HG02763 (cell line): ENCODE data around the gene CAMTA1.

Experiments used
- ATAC-seq: cut with Tn5 transposase; IDR thresholded peaks from one replicate; pipeline ENCODE4 v1.9.1; 2021; ENCODE audit warnings: mild to moderate bottlenecking, moderate library complexity; ENCODE audit not compliant: unreplicated experiment

The CAMTA1 gene

DNA sequence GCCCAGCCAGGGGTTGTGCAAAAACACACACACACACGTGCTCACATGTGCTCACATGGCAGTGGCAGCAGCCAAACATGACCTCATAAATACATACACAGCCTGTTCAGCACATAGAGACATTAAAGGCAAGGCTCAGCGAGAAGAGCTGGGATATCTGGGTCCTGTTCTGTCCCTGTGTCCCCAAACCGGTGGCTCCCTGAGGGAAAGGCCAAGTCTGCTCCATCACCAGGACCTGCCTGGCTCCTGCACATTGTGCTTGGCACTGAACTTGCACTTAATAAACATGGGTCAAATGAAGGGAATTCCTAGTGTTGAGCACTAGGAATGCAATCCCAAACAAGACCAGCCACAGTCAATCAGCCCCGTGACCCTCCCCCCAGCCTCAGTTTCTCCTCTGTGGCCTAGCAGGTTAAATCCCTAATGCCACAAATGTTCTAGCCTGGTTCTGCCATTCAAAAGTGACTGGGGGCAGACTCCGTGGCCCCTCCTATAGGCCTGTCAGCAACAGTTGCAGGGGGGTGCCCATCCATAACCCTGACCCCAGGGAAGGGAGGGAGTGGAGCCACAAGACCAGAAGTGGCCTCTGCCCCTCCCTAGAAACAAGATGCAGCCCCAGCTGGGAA is 825.0 kb downstream of the CAMTA1 start:
- no peak for ATAC-seq

DNA sequence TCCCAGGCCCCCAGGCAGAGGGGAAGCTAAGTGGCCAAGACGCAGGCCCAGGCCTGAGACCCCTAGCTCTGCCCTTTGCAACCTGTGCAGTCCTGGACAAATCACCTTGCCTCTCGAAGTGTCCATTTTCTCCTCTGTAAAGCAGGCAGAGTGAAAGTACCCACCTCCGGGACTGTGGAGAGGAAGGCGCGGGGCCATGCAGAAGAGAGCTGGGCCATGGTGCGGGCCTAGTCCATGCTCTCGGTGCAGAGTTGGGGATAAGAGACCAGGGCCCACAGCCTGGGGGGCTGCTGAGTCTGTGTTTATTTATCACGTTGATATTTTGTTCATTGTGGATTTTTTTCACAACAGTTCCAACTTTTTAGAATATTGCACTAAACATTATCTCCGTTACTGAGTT is 825.7 kb downstream of the CAMTA1 start:
- ATAC-seq = no peak

DNA sequence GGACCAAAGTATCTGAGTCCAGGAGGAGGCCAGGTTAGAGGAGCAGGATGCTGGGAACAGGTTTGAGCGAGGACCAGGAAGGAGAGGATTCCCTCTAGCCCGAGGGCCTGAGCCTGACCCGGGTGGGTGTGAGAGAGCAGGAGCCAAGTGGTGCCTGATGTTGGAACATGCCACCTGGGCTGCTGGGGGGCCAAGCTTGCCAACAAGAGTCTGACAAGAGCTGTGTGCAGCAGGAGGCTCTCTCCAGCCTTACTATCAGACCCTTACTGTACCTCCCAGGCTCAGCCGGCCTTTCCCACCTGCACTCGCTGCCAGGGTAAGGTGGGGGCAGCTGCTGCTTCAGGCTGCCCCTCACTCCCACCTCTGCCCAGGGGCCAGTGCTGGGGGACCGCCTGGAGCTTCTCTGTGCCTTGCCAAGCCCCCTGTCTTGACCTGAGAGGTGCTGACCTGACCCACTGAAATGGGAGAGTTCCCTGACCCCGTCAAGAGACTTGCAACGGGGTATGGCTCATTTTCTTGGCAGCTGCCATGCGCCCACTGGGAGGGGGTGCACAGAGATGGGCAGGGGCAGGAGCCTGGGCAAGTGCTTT is 826.3 kb downstream of the CAMTA1 start:
- no peak for ATAC-seq

- ATAC-seq = no peak
Observed at GRCh38 chr1:7613106-7613850, 828.0 kb downstream of the CAMTA1 start.

GRCh38 chr1:7613851-7614205 is 828.6 kb downstream of the CAMTA1 start:
- ATAC-seq = no peak

DNA sequence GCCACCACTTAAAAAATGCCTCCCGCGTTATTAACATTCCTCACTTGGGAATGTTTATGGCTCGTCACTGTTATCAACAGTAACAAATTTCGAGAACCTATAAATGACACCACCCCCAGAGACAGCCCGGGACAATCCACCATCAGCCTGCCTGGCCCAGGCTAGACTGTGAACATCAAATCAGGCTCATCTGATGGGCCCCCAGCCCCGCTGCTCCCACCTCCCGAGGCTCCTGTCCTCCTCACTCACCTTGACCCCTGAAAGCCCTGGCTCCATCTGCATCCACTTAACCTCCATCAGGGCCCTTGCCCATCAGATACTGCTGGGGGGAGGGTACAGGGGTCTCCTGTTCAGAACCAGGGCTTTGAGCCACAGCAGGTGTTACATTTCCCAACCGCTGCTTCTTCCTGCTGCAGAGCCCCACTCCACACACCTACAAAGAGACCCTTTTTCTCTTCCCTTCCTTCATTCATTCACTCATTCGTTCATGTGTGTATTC is 829.4 kb downstream of the CAMTA1 start:
- ATAC-seq = no peak

- ATAC-seq = no peak
Observed at GRCh38 chr1:7615138-7615537, 829.9 kb downstream of the CAMTA1 start.

DNA sequence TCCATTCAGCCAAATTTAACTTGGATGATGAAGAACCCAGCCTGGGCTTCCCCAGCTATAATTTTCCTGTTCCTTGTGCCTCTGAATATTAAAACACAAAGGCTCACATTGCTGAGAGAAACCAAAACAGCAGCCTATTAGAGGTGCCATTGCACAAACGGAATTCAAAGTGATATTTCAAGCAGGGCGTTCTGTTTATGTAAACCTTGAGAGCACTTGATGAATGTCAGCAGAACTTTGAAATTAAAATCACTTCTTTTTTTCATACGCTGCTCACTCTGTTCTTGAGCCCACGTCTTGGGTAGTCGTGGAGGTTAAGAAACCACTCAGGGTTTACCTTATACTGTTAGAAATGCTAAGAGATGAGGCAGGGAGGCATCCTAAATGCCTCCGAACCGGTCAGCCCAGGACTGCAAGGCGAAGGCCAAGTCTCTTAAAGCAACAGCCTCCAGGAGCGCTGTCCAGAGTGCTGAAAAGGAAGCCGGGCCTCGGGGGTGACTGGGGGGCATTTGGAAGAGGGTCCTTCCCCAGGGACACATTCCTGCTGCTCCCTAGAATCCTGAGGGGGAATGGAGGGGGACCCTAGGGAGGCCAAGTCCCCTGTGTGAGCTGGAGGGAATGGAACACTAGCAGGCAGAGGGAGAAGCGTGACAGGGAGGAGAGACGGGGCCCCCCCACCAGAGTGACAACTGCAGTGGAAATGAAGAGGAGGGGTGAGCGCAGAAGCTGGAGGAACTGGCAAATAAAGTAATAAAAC is 831.0 kb downstream of the CAMTA1 start:
- ATAC-seq = no peak

DNA sequence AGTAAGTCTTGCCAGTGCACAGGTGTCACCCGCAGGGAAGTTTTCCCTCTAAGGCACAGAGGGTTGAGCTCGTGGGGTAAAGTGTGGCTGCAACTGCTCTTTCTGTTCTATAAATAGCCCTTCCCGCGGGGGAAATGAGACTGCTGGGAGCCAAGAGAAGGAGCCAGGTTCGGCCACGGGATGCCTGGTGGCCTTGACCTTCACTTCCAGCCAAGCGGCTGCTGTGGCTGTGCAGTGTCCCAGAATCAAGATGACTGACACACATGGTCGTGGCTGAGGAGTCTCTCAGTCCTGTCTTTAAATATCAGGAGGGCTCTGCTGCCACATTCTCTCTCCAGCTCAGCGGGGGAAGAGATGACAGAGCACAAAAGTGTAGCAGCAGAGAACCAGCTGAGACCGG is 831.7 kb downstream of the CAMTA1 start:
- no peak for ATAC-seq

DNA sequence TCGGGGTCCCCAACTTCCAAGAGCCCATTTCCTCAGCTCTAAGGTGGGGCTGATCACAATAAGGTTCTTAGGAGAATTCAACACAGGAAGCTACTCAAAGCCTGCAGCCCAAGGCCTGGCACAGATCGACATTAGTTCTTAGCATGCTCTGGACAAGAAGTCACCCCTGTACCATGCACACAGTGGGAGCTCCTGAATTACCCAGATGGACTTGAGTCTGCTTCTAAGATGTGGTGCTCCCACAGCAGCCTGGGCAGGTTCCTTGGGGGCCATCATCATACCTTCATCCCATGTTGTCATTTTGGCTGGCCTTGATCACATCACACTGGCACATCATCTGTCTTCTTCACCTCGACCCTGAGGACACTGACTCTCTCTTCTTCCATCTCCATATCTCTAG is 832.6 kb downstream of the CAMTA1 start:
- no peak for ATAC-seq

GRCh38 chr1:7620196-7620595 is 834.9 kb downstream of the CAMTA1 start:
- ATAC-seq = no peak

DNA sequence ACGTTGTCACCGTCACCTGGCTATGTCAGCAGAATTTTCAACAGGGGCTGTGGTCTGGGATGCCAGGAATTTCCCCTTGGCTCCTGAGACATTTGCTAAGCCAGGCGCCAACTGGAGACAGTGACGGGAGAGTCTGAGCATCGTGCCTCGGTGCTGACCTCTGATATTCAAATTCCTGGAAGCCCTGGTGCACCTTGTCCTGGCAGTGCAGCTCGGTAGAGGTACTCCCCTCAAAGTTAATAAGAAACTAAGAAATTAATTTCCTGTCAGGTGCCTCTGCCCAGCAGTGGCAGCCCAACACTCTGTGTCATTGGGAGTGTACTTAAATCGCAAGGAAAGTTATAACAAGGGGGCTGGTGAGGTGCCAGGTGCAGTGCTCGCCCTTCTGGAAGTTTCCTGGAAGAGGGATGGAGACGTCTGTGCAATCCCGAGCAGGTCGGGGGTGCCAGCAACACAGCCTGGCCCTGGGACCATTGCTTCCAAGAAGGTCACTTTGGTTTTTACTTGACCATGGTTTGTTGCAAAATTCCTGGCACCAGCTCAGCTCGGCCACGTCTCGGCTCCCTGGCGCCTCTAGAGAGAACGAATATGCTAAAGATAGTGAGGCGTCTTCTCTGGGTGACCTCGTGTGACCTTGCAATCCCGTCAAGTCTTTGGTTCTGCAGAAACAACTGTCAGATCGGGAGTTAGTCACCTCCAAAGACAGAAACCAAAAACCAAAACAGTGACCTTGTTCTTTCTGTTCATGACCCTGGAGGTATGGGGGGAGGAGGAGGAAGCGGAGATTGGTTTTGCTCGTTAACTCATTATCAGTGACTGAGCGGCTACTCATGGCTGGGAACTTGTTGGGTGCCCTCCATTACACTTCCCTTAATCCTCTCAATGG is 836.3 kb downstream of the CAMTA1 start:
- ATAC-seq = no peak

DNA sequence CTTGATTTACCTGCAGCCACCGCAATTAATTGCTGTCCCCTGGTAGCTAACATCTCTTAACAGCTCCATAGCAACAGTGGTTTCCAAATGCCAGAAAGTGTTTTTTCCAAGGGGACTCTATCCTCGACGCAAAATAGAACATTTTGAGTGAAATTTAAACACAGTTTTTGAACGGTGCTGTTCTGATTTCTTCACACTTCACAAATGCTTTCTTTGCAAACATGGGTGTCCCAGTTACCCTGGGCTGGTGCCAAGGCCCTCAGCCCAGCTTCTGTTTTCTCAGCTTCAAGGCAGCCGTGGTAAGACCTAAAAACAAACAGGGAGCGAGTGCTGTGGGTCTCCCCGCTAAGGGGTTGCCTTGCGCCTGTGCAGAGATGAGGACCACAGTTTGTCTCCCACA is 838.6 kb downstream of the CAMTA1 start:
- ATAC-seq = no peak

DNA sequence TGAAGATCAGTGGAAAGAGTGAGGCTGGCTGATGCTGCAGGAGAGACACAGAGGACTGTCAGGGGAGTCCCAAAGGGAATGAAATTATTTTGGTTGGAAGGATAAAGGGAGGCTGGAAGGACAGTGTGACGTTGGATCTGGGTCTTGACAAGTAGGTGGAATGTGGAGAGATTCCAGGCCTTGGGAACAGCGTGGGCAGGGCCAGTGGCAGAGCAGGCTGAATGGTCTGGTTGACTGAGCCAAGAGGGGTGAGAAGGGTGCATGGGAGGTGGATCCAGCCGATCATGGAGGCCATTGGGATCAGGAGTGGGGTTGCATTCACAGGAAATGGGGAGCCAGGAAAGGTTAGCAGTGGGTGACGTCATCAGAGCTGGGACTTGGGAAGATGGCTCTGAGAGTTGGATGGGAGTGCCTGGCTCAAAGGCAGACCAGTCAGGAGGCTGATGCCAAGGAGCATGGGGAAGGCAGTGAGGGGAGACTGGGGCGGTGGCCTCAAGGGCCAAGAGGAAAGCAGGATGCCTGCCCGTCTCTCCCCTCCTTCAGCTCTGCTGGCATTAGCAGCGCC is 839.6 kb downstream of the CAMTA1 start:
- ATAC-seq = no peak

DNA sequence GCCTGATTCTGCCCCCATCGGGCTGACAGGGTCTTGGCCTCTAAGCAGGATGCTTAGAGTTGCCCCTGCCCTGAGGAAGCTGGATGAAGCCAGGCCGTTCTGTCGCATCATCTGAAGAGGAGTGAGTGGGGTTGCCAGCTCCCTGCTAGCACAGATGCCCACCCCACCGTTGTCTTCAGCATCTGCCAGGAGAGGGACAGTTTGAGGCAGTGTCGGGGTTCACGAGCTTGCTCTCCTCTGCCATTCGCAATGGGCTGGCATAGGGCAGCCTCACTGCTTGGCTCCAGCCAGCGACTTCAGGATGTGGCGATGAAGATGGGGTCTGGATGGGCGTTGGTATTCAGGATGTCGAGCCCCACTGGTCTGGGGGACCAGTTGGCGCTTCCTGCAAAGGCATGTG is 840.1 kb downstream of the CAMTA1 start:
- ATAC-seq = no peak

DNA sequence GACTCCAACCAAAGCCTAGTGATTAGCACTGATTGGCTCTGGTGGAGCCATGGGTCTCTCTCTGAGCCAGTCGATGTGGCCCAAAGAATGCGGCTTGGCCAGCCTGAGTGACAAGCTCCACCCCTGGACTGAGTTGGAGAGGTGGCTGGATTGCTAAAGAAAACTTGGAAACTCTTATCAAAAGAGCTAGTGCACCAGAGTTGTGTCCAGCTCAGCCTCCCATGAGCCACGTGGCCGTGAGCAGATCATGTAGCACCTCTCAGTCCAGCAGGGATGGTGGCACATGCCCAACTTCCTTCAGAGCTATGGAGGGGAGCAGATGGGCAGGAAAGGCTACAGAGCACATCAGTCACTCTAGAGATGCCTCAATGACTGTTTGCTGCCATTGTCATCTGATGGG is 843.0 kb downstream of the CAMTA1 start:
- ATAC-seq = no peak

- ATAC-seq = no peak
Observed at GRCh38 chr1:7629011-7629410, 843.8 kb downstream of the CAMTA1 start.

- no peak for ATAC-seq
Observed at GRCh38 chr1:7629465-7630195, 844.4 kb downstream of the CAMTA1 start.

DNA sequence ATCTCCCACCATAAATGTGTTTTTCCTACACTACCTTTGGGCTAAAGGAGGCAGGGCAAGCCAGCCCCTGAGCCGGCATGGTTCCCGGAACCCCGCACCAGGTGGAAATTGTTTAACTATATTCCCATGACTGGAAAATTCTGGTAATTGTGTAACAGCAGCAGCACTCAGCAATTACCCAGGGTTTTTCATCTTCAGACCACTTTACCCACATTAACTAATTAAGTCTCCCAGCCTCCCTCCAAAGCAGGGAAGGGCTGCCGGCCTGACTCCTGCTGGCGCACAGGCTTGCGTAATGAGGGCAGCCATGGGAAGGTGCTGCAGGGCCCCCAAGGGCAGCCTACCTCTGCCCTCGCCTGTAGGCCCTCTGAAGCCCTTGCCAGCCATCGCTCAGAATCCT is 845.1 kb downstream of the CAMTA1 start:
- ATAC-seq = no peak

DNA sequence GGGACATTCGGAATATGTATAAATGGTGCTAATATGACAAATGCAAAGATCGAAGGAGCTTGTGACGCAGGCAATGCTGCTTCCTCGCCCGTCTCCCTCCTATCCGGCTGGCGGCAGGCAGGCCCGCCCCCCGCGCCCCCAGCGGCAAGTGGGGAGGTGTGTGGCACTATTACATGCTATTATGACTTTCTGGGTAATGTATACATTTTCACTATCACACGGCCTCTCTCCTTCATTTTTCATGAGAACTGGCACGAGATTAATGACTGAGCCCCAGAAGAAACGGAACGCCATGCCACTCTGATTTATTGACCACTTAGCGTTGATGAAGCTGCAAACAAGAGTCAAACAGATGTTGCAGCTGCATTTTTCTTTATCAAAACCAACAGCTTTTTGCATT is 846.9 kb downstream of the CAMTA1 start:
- ATAC-seq = no peak
